ENCODE data around the gene DLGAP1.
"Not testable (repeated sequence)": the region's sequence is repeated elsewhere in the genome, so short reads cannot be mapped to it uniquely, and the experiment has no call there.

DLGAP1 gene

DNA sequence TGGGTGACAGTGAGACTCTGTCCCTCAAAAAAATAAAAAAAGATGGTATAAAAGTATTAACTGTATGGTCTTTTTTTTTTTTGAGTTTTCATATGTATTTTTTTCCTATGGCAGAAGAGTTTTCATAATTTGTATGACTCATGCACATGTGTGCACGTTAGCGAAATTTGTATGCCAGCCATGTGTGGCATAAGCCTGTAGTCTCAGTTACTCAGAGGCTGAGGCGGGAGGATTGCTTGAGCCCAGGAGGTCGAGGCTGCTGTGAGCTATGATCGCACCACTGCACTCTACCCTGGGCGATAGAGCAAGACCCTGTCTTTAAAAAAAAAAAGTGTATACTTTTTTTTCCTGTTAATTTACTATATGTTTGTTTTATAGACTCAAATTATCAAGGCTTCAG lies 844.3 kb downstream of the DLGAP1 start:
- DNase-seq: no peak

DNA sequence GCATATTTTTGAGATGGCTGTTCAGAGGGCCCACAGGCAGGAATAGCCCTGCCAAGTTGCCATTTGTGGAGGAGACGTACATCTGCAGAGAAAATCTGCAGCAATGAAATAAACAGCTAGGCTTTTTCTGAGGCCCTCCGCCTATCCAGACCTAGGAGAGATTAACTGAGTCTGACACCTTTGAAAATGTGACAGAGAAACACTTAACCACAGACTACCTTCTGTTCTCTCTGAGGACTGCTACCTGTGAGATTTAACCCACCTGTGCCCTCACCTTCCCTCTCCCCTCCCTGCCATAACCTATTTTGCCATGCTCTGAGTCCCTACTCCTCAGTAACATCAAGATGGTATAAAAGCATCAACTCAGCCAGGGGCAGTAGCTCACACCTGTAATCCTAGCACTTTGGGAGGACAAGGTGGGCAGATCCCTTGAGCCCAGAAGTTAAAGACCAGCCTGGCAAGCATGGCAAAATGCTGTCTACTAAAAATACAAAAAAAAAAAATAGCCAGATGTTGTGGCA lies 844.9 kb downstream of the DLGAP1 start:
- no peak for DNase-seq

DNA sequence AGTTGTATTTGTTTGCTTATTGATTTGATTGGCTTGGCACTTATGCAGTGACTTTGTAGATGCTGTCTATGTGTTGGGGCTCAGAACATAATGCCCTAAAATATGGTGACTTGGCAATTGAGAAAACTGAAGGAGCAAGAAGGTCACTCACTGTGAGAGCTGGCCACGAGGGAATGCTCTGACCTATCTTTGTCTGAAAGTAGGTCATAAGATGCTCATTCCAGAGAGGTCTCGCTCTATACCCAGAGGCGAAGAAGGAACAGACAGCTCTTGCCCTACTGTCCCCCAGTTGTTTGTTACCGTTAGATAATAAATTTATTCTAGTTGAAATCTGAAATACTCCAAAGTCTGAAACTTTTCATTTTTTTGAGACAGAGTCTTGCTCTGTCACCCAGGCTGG lies 846.6 kb downstream of the DLGAP1 start:
- DNase-seq: no peak

DNA sequence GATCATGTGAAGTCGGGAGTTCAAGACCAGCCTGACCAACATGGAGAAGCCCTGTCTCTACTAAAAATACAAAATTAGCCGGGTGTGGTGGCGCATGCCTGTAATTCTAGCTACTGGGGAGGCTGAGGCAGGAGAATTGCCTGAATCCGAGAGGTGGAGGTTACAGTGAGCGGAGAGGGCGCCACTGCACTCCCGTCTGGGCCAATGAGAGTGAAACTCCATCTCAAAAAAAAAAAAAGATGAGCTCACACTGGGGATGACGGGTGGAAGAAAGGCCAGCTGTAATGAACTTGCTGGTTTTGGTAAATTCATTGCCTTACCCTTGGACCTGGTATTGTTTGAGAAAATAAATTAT lies 847.0 kb downstream of the DLGAP1 start:
- not testable (repeated sequence) for DNase-seq

DNA sequence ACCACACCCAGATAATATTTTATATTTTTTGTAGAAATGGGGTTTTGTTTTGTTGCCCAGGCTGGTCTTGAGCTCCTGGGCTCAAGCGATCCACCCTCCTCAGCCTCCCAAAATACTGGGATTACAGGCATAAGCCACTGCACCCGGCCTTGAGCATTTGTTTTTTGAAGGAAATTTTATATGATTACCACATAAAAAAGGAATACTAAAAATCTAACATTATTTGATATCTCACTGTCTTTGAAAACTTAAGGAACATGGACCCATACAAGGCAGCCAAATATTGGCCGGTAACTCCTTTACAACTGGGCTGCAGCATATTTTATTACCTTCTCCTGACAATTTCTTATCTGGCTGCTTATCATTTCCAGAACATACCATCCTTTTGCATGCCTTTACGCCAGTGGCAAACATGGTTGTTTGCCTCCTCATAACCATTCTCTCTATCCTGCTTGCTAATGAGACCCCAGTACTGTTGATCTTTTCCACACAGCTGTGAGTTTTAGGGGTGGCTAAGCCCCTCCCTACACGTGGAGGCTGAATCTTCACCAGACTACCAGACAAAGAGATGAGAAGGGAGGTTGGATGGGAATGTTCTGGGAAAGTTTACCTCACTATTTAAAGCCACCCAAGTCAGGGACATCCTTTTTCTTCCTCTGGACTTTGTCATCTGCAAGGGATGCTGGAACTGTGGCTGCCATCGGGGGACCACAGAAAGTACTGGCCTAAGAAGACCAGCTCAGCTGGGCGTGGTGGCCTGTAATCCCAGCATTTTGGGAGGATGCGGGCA lies 847.6 kb downstream of the DLGAP1 start:
- no peak for DNase-seq

DNA sequence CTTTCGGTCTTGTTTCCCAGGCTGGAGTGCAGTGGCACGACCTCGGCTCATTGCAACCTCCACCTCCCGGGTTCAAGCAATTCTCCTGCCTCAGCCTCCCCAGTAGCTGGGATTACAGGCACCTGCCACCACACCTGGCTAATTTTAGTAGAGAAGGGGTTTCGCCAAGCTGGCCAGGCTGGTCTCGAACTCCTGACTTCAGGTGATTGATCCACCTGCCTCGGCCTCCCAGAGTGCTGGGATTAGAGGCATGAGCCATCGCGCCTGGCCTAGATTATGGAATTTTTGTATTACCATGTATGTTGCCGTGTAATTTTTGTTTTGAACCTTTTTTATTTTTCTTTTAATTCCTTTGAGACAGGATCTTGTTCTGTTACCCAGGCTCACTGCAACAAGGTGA lies 848.2 kb downstream of the DLGAP1 start:
- not testable (repeated sequence) for DNase-seq

DNA sequence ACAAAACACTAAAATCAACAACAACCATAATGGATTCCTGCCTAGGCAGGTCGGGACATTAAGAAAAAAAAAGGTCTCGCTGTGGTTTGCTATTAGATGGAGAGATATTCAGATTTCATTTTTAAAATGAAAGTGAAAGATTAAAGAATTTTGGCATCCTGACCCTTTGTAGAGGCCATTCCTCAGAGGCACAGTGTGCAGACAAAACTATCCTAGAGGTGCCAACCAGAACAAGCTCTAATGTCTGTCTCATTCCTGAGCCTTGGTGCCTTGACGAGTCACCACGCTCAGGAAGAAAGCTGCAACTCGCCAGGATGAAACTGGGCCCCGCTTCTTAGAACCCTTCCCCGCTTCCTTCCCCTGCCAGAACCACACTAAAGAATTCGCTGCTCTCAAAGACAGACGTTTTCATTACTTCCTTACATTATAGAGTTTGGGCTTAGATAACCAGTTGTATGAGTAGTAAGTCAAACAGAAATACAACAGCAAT lies 849.1 kb downstream of the DLGAP1 start:
- DNase-seq: no peak

DNA sequence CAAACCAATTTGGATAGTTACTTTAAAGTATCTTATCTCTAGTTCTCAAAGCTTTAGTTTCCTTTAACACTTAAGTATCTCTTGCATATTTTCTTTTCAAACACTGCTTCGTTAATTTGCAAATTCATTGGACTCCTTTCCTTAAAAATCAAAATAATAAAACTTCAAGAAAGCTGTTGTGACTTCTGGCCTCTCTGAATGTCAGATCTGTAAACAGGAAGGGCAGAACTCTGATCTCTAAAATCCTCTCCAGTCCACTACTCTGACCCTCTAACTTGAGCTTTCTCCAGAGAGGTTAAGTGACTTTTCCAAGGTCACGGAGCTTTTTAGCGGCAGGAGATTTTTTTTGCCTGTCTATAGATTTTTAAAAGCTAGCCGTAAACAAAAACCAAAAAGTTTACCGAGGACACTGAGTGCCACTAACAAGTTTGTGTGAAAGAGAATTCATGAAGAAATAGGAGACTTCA lies 849.6 kb downstream of the DLGAP1 start:
- no peak for DNase-seq

DNA sequence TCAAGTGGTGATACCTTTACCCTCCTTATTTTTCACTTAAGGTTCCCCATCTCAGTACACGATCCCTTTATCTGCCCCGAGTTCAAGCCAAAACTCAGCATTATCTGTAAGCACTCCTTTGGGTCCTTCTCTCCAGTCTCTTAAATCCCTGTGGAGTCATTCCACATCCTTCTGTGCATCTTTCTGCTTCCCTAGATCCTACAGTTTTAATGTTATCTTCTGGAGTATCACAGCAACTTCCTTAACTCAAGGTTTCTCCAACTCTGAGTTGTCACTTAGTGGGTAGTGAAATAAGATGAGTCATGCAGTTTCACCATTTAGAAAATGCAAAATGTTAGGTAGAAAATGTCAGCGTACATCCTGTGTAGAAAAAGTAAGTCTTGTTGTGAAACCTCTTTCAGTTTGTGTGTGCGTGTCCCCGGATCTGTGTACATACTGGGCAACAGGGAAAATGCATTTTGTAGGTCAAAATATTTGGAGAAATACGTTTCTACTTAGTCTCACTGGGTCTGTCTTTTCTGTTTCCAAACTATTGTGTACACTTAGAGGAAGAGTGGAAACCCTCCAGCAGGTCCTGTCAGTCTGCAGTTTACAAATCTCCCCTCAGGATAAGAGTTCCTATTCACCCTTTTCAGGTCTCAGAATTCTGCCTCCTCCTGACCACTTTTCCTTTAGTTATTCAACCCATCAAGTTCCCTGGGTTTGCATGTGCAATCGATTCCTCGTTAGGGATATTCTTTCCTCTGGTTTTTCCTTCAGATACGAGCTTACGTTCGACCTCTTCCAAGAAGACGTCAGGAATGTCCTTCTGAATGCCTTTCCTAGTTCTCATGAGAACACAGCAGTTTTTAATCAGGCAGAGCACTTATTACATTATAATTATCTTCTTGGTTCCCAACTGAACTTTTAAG lies 850.4 kb downstream of the DLGAP1 start:
- DNase-seq: no peak

DNA sequence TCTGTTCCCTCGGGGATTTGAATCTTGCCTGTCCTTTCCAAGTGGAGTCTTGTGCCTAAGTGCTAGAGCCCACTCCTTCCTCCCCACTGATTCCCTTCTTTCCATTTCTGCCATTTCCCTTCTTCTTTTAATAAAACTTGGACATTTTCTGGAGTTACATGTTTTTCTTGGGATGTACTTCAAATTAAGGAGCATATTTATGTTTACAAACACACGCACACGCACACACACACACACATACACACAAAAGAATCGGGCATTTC lies 850.9 kb downstream of the DLGAP1 start:
- DNase-seq: no peak

DNA sequence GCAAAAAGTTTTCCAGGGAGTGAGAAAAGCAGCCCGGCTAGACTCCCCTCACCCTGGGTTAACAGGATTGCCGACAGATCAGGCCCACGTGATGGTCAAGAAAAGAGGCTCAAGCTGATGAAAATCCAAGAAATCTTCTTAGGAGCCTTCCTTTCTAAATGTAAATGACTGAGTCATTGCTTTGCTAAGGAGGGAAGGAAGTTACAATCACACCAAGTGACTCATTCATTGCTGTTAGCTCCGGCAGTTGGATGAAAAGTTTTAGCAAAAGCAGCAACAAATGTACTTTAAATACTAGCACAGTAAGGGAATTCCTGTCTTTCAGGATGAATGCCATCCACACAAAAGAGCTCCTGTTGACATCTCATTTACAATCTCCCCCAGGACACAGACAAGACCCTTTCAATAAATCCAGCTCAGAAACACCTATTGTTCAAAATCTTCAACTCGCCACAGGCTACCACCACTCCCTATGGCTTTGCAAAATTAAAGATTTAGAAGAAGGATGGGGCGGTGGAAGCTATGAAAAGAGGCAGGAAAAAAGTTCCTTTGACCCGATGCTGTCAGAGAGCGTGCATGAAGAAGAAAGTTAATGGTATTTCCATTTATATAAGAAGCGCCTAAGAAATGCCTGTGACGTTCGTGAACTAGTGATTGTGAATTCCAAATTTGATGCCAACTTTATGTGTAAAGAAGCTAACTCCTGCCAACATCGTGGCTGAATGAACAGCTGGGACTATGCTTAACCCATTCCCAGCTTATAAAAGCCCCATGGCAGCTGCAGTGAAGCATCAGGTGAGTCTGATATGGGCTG lies 851.5 kb downstream of the DLGAP1 start:
- DNase-seq: no peak

DNA sequence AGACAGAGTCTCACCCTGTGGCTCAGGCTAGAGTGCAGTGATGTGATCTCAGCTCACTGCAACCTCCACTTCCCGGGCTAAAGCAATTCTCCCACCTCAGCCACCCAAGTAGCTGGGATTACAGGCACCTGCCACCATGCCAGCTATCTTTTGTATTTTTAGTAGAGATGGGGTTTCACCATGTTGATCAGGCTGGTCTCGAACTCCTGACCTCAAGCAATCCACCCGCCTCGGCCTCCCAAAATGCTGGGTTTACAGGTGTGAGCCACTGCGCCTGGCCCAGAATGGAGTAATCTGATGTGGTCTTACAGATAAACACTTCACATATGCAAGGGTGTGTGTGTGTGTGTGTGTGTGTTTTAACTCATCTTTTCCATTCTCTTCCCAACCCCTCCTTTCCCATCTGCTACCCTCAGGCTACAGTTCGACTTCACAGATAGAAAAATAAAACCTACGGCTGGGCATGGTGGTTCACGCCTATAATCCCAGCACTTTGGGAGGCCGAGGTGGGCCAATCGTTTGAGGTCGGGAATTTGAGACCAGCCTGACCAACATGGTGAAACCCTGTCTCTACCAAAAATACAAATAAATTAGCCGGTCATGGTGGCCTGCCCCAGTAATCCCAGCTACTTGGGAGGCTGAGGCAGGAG lies 853.9 kb downstream of the DLGAP1 start:
- DNase-seq: not testable (repeated sequence)

DNA sequence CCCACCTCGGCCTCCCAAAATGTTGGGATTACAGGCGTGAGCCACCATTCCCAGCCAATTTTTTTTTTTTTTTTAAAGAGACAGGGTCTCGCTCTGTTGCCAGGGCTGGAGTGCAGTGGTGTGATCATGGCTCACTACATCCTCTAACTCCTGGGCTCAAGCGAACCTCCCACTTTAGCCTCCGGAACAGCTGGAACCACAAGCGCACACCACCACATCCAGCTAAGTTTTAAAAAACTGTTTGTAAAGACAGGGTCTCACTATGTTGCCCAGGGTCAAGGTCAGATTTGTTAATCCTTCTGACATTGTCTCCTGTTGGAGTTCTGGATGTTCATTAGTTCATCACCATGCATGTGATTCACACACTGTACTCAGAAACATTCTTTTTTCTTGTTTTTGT lies 855.2 kb downstream of the DLGAP1 start:
- no peak for DNase-seq

DNA sequence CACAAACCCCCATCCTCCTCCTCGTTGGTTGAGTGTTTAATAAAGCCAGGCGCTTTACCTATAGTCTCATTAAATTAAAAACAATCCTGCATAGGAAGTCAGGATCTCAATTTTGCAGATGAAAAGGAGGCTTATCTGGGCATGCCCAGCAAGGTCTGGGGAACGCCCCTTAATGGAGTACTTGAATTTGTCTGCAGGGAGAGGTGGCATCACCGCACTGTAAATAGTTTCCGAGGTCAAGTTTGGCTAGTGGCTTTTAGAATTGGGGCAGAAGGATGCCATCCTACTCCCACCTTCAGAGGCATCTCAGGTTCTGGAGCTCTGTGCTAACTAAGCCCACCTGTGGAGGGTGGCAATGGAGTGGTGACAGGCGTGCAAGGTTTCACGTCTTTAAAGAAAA lies 855.9 kb downstream of the DLGAP1 start:
- DNase-seq: no peak

DNA sequence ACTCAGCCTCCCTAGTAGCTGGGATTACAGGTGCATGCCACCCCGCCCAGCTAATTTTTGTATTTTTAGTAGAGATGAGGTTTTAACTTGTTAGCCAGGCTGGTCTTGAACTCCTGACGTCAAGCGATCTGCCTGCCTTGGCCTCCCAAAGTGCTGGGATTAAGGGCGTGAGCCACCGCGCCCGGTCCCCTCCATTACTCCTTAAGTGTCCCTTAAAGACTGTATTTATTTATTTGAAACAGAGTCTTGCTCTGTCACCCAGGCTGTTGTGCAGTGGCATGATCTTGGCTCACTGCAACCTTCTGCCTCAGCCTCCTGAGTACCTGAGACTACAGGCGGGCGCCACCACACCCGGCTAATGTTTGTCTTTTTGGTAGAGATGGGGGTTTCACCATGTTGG lies 856.5 kb downstream of the DLGAP1 start:
- DNase-seq: no peak

DNA sequence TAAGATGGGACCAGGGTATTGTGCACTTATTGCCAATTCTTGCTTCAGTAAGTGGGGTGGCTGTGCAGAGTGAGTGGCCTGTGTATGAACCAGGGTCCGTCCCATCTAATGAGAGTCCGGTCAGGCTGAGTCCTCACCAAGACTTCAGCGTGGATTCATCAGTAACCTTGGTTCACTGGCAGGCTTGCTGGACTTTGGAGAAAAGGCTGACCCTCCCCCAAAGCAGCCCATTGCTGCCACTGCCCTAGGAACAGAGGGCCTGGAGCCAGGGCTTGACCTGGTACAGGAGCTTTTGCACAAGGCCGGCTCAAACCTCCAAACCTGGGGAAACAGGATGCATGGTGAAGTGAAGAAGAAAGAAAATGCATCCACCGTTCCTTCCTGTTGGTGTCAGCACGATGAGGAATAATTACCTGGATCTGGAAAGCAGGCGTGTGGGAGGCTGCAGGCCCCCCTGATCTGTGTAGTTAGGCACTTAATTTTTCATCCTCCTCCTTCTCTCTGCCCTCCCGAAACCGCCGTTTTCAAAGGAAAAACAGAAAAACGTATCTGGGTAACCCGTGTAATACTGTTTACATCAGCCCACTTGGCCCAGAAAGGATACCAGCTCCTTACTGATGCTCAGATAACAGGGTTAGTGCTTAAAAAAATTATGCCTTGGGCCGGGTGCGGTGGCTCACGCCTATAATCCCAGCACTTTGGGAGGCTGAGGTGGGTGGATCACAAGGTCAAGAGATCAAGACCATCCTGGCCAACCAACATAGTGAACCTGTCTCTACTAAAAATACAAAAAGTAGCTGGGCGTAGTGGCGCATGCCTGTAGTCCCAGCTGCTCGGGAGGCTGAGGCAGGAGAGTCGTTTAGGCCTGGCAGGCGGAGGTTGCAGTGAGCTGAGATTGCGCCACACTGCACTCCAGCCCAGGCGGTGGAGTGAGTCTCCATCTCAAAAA lies 857.4 kb downstream of the DLGAP1 start:
- no peak for DNase-seq

DNA sequence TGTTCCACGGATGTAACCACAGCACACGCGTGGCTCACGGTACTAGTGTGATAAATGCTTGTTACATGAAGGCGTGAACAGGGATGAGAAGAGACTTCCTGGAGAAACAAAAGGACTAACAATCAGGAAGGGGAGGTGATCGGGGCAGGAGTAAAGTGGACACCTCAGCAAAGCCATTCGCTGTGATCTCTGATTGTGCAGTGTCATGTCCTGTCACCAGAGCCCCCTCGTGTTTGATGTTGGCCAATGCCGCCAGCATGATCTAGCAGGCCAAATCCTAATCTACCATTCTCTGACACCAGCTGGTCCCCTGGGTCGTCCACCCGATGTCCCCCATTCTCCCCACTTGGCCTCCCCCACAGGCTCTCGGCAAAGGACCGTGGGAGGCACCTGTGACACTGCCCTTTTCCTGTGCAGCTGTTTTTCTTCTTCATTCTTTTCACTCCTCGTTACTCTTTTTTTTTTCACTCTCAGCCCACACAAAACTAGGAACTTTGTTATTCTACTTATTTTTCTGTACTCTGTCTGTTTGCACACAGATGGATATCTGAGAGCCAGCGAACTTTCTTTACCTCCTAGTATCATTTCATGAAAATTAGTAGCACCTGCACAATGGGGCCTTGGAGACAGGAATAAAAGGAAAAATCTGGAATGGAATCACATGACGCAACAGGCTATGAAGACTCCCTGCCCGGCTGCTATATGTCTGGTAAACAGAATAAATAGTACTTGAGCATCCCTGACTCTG lies 858.3 kb downstream of the DLGAP1 start:
- DNase-seq: peak; percentile 37

DNA sequence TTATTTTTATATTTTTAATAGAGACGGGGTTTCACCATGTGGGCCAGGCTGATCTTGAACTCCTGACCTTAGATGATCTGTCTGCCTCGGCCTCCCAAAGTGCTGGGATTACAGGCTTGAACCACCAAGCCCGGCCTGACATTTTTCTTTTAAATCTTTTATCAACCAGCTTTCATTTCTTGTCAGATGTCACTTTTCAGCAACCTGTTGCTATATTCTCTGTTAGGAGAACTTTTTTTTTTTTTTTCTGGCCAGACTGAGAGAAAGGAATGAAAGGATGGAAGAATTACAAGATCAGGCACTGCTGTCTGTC lies 858.8 kb downstream of the DLGAP1 start:
- DNase-seq: no peak

DNA sequence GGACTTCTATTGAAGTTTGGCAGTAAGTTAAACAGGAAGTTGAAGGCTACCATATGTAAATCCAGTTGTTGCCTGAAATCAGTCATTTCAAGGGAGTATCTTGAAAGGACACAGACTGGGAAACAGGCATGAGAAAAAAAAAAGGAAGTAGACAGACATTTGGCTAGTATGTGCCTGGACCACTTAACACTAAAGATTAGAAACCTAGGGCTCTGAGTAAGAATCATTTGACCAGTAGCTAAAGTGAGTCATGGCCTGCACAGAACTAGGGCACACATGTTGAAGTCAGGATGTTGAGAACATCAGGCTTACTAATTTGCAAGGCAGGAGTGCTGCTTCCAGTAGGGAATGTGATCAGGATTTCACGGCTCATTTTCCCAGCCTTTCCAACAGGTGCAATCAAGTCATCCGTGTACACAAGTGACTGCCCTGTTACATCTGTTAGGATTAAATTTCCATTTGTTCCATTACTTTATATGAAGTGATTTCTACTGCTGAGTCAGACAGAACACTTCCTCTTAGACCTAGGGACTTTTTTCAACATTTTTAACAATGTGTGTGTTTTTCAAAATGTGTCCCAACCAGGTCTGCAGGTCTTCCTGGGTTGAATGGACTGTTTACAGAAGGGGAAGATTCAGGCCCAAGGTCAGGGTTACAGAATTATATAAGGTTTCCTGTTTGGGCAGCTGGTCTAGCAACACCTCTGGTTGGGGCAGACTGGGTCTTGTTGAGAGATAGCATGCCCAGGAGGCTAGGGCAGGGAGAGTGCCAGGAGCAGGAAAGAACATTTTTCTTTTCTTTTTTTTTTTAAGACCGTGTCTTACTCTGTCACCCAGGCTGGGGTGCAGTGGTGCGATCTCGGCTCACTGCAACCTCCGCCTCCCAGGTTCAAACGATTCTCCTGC lies 859.5 kb downstream of the DLGAP1 start:
- DNase-seq: no peak
